ENCODE results near the gene AMPH.

GRCh38 chr7:38502848-38503247 lies 128.3 kb downstream of the AMPH start:
- no peak for TF ChIP-seq EZH2 (IDR thresholded peaks at IDR 0.05)
- no peak for TF ChIP-seq POLR2AphosphoS5 (IDR thresholded peaks at IDR 0.05; ENCODE audit: borderline replicate concordance, low read depth, low read length)

All from SK-N-MC (cell line).